Osteoblast (primary cell): ENCODE measurements around the gene WASHC4. TPM values are rescaled to one million over a fixed set of nuclear protein-coding genes. Genes with fewer than 3 reads are reported as not detected.

Experiments used
- DNase-seq: peaks from one replicate; pipeline ENCODE4 v3.0.0; 2011; ENCODE audit warnings: low spot score, mixed read lengths; ENCODE audit not compliant: insufficient read length; ENCODE audit errors: missing footprints
- H2AFZ ChIP-seq: 2 replicates; pipeline ENCODE4 v1.6.0; 2011; ENCODE audit warnings: mild to moderate bottlenecking, low read length
- H3K27ac ChIP-seq: 2 replicates; pipeline ENCODE4 v1.5.1; 2011; ENCODE audit warnings: mild to moderate bottlenecking, low read depth, low read length, moderate library complexity
- H3K27me3 ChIP-seq: 2 replicates; pipeline ENCODE4 v1.6.0; 2012; ENCODE audit warnings: mild to moderate bottlenecking, control low read depth, inconsistent platforms, low read length, moderate library complexity; ENCODE audit not compliant: insufficient read depth
- H3K36me3 ChIP-seq: 2 replicates; pipeline ENCODE4 v1.5.1; 2011; ENCODE audit warnings: mild to moderate bottlenecking, low read length, control low read depth, moderate library complexity; ENCODE audit not compliant: insufficient read depth
- H3K4me1 ChIP-seq: 2 replicates; pipeline ENCODE4 v1.5.1; 2011; ENCODE audit warnings: mild to moderate bottlenecking, low read length, control low read depth, moderate library complexity; ENCODE audit not compliant: insufficient read depth
- H3K4me2 ChIP-seq: 2 replicates; pipeline ENCODE4 v1.6.0; 2011; ENCODE audit warnings: mild to moderate bottlenecking, low read length; ENCODE audit not compliant: insufficient read depth
- H3K4me3 ChIP-seq: fragments of 200-600 bp; sonication (generic); 3 replicates; pipeline ENCODE4 v1.5.1; 2012; ENCODE audit warnings: mild to moderate bottlenecking, low read length, inconsistent platforms; ENCODE audit not compliant: insufficient read depth
- H3K79me2 ChIP-seq: 2 replicates; pipeline ENCODE4 v1.6.0; 2012; ENCODE audit warnings: mild to moderate bottlenecking, low read length, control low read depth, inconsistent platforms; ENCODE audit not compliant: insufficient read depth
- H3K9me3 ChIP-seq: 2 replicates; pipeline ENCODE4 v1.5.1; 2011; ENCODE audit warnings: low read depth, low read length, control low read depth
- H4K20me1 ChIP-seq: 2 replicates; pipeline ENCODE4 v1.6.0; 2012; ENCODE audit warnings: mild to moderate bottlenecking, low read length, control low read depth; ENCODE audit not compliant: insufficient read depth
- CTCF ChIP-seq: IDR thresholded peaks from 2 replicates; pipeline ENCODE4 v1.5.1; 2011; ENCODE audit warnings: mild to moderate bottlenecking, low read depth, low read length, moderate library complexity; ENCODE audit errors: extremely low read depth
- total RNA-seq: library from RNA; depleted of rRNA; stranded (reverse); fragments of >200 nt; gene quantifications from 2 replicates; pipeline ENCODE4 v1.2.3, GENCODE V29; 2012

WASHC4 gene
- total RNA-seq, 1 donor = 124 TPM

- Histone ChIP-seq H3K4me1 (peaks cover 25% of the 10 kb centered on the region), H3K4me2 (peak overlapping the region; percentile 34), H2AFZ (no peak overlapping the region), H3K36me3 (peaks cover 15% of the 10 kb centered on the region), H3K9me3 (no peaks in the 10 kb centered on the region), H3K4me3 (no peak overlapping the region), H3K27ac (peak overlapping the region; percentile 17), H4K20me1 (peaks cover 11% of the 10 kb centered on the region), H3K79me2 (peaks cover 32% of the 10 kb centered on the region), H3K27me3 (no peaks in the 10 kb centered on the region)
- no peak for TF ChIP-seq CTCF
- DNase-seq = peak; percentile 54
Observed at GRCh38 chr12:105076098-105076497, 31.4 kb upstream of the WASHC4 start.

GRCh38 chr12:105076913-105077312, 30.6 kb upstream of the WASHC4 start:
- no peak for TF ChIP-seq CTCF
- no peaks in the 10 kb centered on the region for H3K9me3 ChIP-seq
- no peaks in the 10 kb centered on the region for H3K27me3 ChIP-seq
- no peak for DNase-seq
- peak overlapping the region; percentile 1 for H3K4me2 ChIP-seq
- H2AFZ ChIP-seq = no peak overlapping the region
- peaks cover 40% of the 10 kb centered on the region for H3K79me2 ChIP-seq
- peaks cover 25% of the 10 kb centered on the region for H3K4me1 ChIP-seq
- H3K36me3 ChIP-seq = peaks cover 11% of the 10 kb centered on the region
- H3K4me3 ChIP-seq = no peak overlapping the region
- H4K20me1 ChIP-seq = peaks cover 11% of the 10 kb centered on the region
- no peak overlapping the region for H3K27ac ChIP-seq

DNA sequence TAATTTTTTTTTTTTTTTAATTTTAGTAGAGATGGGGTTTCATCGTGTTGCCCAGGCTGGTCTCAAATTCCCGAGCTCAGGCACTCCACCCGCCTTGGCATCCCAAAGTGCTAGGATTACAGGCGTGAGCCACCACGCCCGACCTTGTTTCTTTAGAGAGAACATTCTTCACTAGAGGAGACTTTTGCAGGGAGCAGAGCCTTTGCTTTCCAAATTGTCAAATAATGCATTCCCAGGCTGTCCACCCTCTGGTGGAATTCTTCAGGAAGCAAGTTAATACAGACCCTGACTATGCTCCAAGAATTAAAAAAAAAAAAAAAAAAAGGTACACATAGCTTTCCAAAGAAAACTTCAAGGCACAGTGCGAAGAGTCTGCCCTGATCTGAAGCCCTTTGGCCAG, 30.1 kb upstream of the WASHC4 start:
- Histone ChIP-seq H3K9me3 (no peaks in the 10 kb centered on the region), H3K4me2 (no peak overlapping the region), H2AFZ (no peak overlapping the region), H3K4me3 (no peak overlapping the region), H3K79me2 (peaks cover 45% of the 10 kb centered on the region), H3K4me1 (peaks cover 29% of the 10 kb centered on the region), H3K36me3 (peaks cover 11% of the 10 kb centered on the region), H4K20me1 (peaks cover 11% of the 10 kb centered on the region), H3K27ac (no peak overlapping the region), H3K27me3 (no peaks in the 10 kb centered on the region)
- DNase-seq = peak; percentile 71
- no peak for TF ChIP-seq CTCF

DNA sequence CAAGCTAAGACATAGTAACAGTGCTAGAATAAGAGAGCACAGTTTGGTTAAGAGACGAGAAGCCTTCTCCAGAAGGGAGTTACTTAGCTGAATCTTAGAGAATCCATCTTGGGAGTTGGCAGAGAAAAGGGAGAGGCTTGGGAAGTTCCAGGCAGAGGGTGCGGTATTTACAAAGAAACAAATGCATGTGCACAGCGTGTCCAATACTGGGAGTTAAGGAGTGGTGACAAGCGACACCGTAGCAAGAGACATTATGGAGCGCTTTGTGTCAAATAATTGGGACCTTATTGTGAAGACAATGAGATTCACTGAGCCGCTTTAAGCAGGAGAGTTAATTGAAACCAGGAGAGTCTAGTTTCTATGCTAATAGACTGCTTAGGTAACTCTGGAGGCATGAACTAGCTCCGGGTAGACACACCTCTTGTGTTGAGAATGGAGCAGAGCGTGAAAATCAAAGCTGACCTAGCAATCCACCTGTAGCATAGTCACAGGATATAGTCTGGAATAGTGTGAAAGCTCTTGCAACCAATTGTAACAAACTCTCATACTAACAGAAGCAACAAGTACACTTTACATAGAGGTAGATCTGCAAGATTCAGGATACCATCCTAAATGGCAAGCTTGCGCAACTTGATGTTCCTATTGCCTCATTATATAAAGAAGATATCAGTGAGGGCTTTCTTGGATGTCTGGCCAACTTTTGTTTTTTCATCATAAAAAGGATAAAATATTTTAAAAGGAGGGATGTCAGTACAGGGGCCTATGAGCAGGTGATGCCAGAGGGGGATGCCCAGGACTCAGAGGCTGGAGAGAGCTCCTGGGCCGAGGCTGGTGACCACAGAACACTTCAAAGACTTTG, 28.6 kb upstream of the WASHC4 start:
- Histone ChIP-seq H2AFZ (no peak overlapping the region), H3K36me3 (no peaks in the 10 kb centered on the region), H3K27me3 (no peaks in the 10 kb centered on the region), H3K4me1 (peaks cover 42% of the 10 kb centered on the region), H4K20me1 (peaks cover 11% of the 10 kb centered on the region), H3K9me3 (no peaks in the 10 kb centered on the region), H3K4me2 (no peak overlapping the region), H3K4me3 (no peak overlapping the region), H3K27ac (no peak overlapping the region), H3K79me2 (peaks cover 52% of the 10 kb centered on the region)
- DNase-seq = no peak
- TF ChIP-seq CTCF = no peak
